H9 (cell line): ENCODE results near the gene SLC22A17. TPM values are rescaled to one million over a fixed set of nuclear protein-coding genes. Genes with fewer than 3 reads are reported as not detected.

ENCODE experiments used
- DNase-seq: peaks from one replicate; pipeline ENCODE4 v3.0.0-alpha.2; 2017
- H2AFZ ChIP-seq: one replicate; pipeline ENCODE4 v1.6.1; 2013; ENCODE audit warnings: mild to moderate bottlenecking, low read length, control low read depth, moderate library complexity
- H2AK5ac ChIP-seq: 2 replicates; pipeline ENCODE4 v1.6.1; 2013; ENCODE audit warnings: low read length, control low read depth, mixed read lengths; ENCODE audit not compliant: insufficient read length
- H2BK120ac ChIP-seq: one replicate; pipeline ENCODE4 v1.6.1; 2013; ENCODE audit warnings: low read depth, mild to moderate bottlenecking, low read length, control low read depth, inconsistent platforms; ENCODE audit not compliant: poor library complexity, severe bottlenecking
- H2BK12ac ChIP-seq: 2 replicates; pipeline ENCODE4 v1.6.1; 2013; ENCODE audit warnings: low read length, control low read depth, mixed read lengths, low read depth; ENCODE audit not compliant: insufficient read length
- H2BK15ac ChIP-seq: 2 replicates; pipeline ENCODE4 v1.6.1; 2013; ENCODE audit warnings: low read depth, low read length, control low read depth
- H2BK20ac ChIP-seq: one replicate; pipeline ENCODE4 v1.6.1; 2013; ENCODE audit warnings: low read depth, mild to moderate bottlenecking, low read length, control low read depth, inconsistent platforms; ENCODE audit not compliant: poor library complexity, severe bottlenecking
- H2BK5ac ChIP-seq: 2 replicates; pipeline ENCODE4 v1.6.1; 2013; ENCODE audit warnings: low read length, control low read depth, mixed read lengths; ENCODE audit not compliant: insufficient read length
- H3K14ac ChIP-seq: 2 replicates; pipeline ENCODE4 v1.6.1; 2013; ENCODE audit warnings: low read length, control low read depth; ENCODE audit not compliant: insufficient read depth
- H3K18ac ChIP-seq: 2 replicates; pipeline ENCODE4 v1.6.1; 2013; ENCODE audit warnings: low read depth, mild to moderate bottlenecking, mixed read lengths, low read length, control low read depth; ENCODE audit not compliant: insufficient read length
- H3K23ac ChIP-seq: 2 replicates; pipeline ENCODE4 v1.6.1; 2013; ENCODE audit warnings: low read length, control low read depth, mixed read lengths, low read depth; ENCODE audit not compliant: insufficient read length
- H3K23me2 ChIP-seq: 2 replicates; pipeline ENCODE4 v1.6.1; 2013; ENCODE audit warnings: low read depth, mild to moderate bottlenecking, mixed read lengths, low read length, control low read depth; ENCODE audit not compliant: insufficient read length, poor library complexity, severe bottlenecking
- H3K27ac ChIP-seq: 2 replicates; pipeline ENCODE4 v1.5.1; 2013; ENCODE audit warnings: low read length, control low read depth, mixed read lengths, low read depth; ENCODE audit not compliant: insufficient read length
- H3K27me3 ChIP-seq: 2 replicates; pipeline ENCODE4 v1.6.1; 2013; ENCODE audit warnings: low read length, control low read depth, inconsistent platforms; ENCODE audit not compliant: insufficient read depth
- H3K4ac ChIP-seq: 2 replicates; pipeline ENCODE4 v1.6.1; 2013; ENCODE audit warnings: low read depth, mild to moderate bottlenecking, control low read depth, inconsistent platforms, low read length, moderate library complexity
- H3K4me1 ChIP-seq: 2 replicates; pipeline ENCODE4 v1.6.1; 2013; ENCODE audit warnings: low read length, control low read depth, inconsistent platforms; ENCODE audit not compliant: insufficient read depth
- H3K4me2 ChIP-seq: 2 replicates; pipeline ENCODE4 v1.6.1; 2013; ENCODE audit warnings: low read length, control low read depth, mixed read lengths; ENCODE audit not compliant: insufficient read length, insufficient read depth
- H3K56ac ChIP-seq: 2 replicates; pipeline ENCODE4 v1.6.1; 2013; ENCODE audit warnings: low read depth, mild to moderate bottlenecking, mixed read lengths, low read length, control low read depth; ENCODE audit not compliant: insufficient read length
- H3K79me1 ChIP-seq: 2 replicates; pipeline ENCODE4 v1.6.1; 2013; ENCODE audit warnings: low read depth, mild to moderate bottlenecking, moderate library complexity, low read length, control low read depth, inconsistent platforms; ENCODE audit not compliant: insufficient read depth, poor library complexity, severe bottlenecking
- H3K79me2 ChIP-seq: 2 replicates; pipeline ENCODE4 v1.6.1; 2013; ENCODE audit warnings: low read length, control low read depth, inconsistent platforms; ENCODE audit not compliant: insufficient read depth
- H3K9ac ChIP-seq: 2 replicates; pipeline ENCODE4 v1.6.1; 2013; ENCODE audit warnings: low read length, control low read depth, mixed read lengths; ENCODE audit not compliant: insufficient read length; ENCODE audit errors: extremely low read depth
- H3K9me3 ChIP-seq: one replicate; pipeline ENCODE4 v1.6.1; 2013; ENCODE audit warnings: low read depth, low read length, inconsistent platforms; ENCODE audit not compliant: control insufficient read depth
- H3T11ph ChIP-seq: one replicate; pipeline ENCODE4 v1.6.1; 2013; ENCODE audit warnings: mild to moderate bottlenecking, low read length, control low read depth, inconsistent platforms
- H4K20me1 ChIP-seq: one replicate; pipeline ENCODE4 v1.6.1; 2013; ENCODE audit not compliant: control insufficient read depth, insufficient read length, insufficient read depth
- H4K5ac ChIP-seq: 2 replicates; pipeline ENCODE4 v1.6.1; 2013; ENCODE audit warnings: low read depth, mild to moderate bottlenecking, mixed read lengths, low read length, control low read depth; ENCODE audit not compliant: insufficient read length
- H4K8ac ChIP-seq: replicated peaks from 2 replicates; pipeline ENCODE4 v1.6.1; 2013; ENCODE audit warnings: low read length, control low read depth, mixed read lengths, low read depth; ENCODE audit not compliant: insufficient read length
- H4K91ac ChIP-seq: 2 replicates; pipeline ENCODE4 v1.6.1; 2013; ENCODE audit warnings: low read depth, mild to moderate bottlenecking, moderate library complexity, mixed read lengths, low read length, control low read depth; ENCODE audit not compliant: insufficient read length
- H3K27ac Mint-ChIP-seq, 3 experiments: 2 replicates in 2 of 3; 3 replicates in 1 of 3; pipeline ENCODE4 v1.8.0; 2020 to 2021; ENCODE audit warnings: mixed read lengths in 3 of 3, mild to moderate bottlenecking in 1 of 3, moderate library complexity in 1 of 3
- H3K27me3 Mint-ChIP-seq: 2 replicates; pipeline ENCODE4 v1.8.0; 2021; ENCODE audit warnings: low read depth, mild to moderate bottlenecking, moderate library complexity, mixed read lengths
- H3K36me3 Mint-ChIP-seq, 3 experiments: 2 replicates in 2 of 3; 3 replicates in 1 of 3; pipeline ENCODE4 v1.8.0; 2020 to 2021; ENCODE audit warnings: low read depth in 3 of 3, mixed read lengths in 3 of 3; ENCODE audit not compliant: insufficient read depth in 1 of 3
- H3K4me1 Mint-ChIP-seq, 2 experiments: 2 replicates each; pipeline ENCODE4 v1.8.0; 2020; ENCODE audit warnings: mixed read lengths in 2 of 2
- H3K4me3 Mint-ChIP-seq, 2 experiments: 2 replicates in 1 of 2; 3 replicates in 1 of 2; pipeline ENCODE4 v1.8.0; 2020 to 2021; ENCODE audit warnings: mild to moderate bottlenecking in 2 of 2, mixed read lengths in 2 of 2, moderate library complexity in 1 of 2
- H3K9me3 Mint-ChIP-seq, 2 experiments: 2 replicates in 1 of 2; 3 replicates in 1 of 2; pipeline ENCODE4 v1.8.0; 2020; ENCODE audit warnings: mild to moderate bottlenecking in 2 of 2, mixed read lengths in 2 of 2, moderate library complexity in 1 of 2
- CTCF ChIP-seq: fragments of 200-600 bp; sonication (generic); conservative IDR thresholded peaks from 3 replicates; pipeline ENCODE4 v1.8.0; 2021; ENCODE audit warnings: antibody characterized with exemption, mild to moderate bottlenecking
- WGBS: extraction: QIAGEN DNeasy Blood & Tissue Kit; methylation state at CpG from one replicate; pipeline ENCODE4 v1.1.7; 2013; ENCODE audit warnings: missing lambda C conversion rate, low lambda C conversion rate, mixed read lengths; ENCODE audit not compliant: insufficient read length; ENCODE audit errors: extremely low coverage; 5-methylcytosine and 5-hydroxymethylcytosine counted together
- total RNA-seq: library from RNA; stranded (reverse); gene quantifications from 2 replicates; pipeline ENCODE4 v1.2.1, GENCODE V29; 2021

SLC22A17 gene
- total RNA-seq, 1 experiment from 2014 or later = 33.0 TPM

- H2BK120ac ChIP-seq = no peak within 1 kb of the TSS
- H2BK5ac ChIP-seq = no peak within 1 kb of the TSS
- Mint-ChIP-seq H3K4me1 (peaks cover 7 to 16% of the 10 kb centered on the region in 2 experiments; a peak in 3 of 4 replicates), H3K4me3 (no peak within 1 kb of the TSS), H3K27me3 (peaks cover 75% of the 10 kb centered on the region), H3K36me3 (no peaks in the 10 kb centered on the region), H3K27ac (no peak within 1 kb of the TSS), H3K9me3 (no peaks in the 10 kb centered on the region)
- no peak within 1 kb of the TSS for H3K18ac ChIP-seq
- H2AK5ac ChIP-seq = no peak within 1 kb of the TSS
- H3K9ac ChIP-seq = no peak within 1 kb of the TSS
- H3K9me3 ChIP-seq = no peaks in the 10 kb centered on the region
- H2BK20ac ChIP-seq = no peak within 1 kb of the TSS
- H4K8ac ChIP-seq = no peak within 1 kb of the TSS
- no peak within 1 kb of the TSS for H2BK15ac ChIP-seq
- H2BK12ac ChIP-seq = no peak within 1 kb of the TSS
- H3K56ac ChIP-seq = no peak within 1 kb of the TSS
- H4K5ac ChIP-seq = no peak within 1 kb of the TSS
- H3K23me2 ChIP-seq = no peaks in the 10 kb centered on the region
- H2AFZ ChIP-seq = no peak within 1 kb of the TSS
- no peak within 1 kb of the TSS for H3K4ac ChIP-seq
- H4K91ac ChIP-seq = no peak within 1 kb of the TSS
- DNase-seq = no peak
- no peak within 1 kb of the TSS for H3K14ac ChIP-seq
- H3K27me3 ChIP-seq = no peaks in the 10 kb centered on the region; the same call in 1 of the 2 replicates
- no peak within 1 kb of the TSS for H3K27ac ChIP-seq
- H3K79me2 ChIP-seq = no peaks in the 10 kb centered on the region
- H3K23ac ChIP-seq = no peak within 1 kb of the TSS
- H3T11ph ChIP-seq = no peak within 1 kb of the TSS
- H4K20me1 ChIP-seq = no peaks in the 10 kb centered on the region
- H3K79me1 ChIP-seq = no peaks in the 10 kb centered on the region
- H3K4me1 ChIP-seq = no peaks in the 10 kb centered on the region
- TF ChIP-seq CTCF = no peak
- no peak within 1 kb of the TSS for H3K4me2 ChIP-seq
- no CpG with 5 or more reads among the region's 2 CpGs for WGBS
Measured at GRCh38 chr14:23372509-23372908, 19.8 kb upstream of the SLC22A17 start, which contains the start of gene IL25. IL25 (plus strand) TSS chr14:23372809.
